Hepatocyte (in vitro differentiated cells): ENCODE results near the gene CCDC159.

Experiments used
- CTCF ChIP-seq: fragments of 200-600 bp; sonication (generic); IDR thresholded peaks from 2 replicates; pipeline ENCODE4 v1.5.1; 2016; ENCODE audit warnings: antibody characterized with exemption, mild to moderate bottlenecking; ENCODE audit not compliant: poor library complexity
- EZH2 ChIP-seq: fragments of 200-600 bp; sonication (generic); IDR thresholded peaks from 2 replicates; pipeline ENCODE4 v1.6.1; 2016; ENCODE audit warnings: antibody characterized with exemption, mild to moderate bottlenecking, borderline replicate concordance
- EZH2phosphoT487 ChIP-seq: fragments of 200-600 bp; sonication (generic); IDR thresholded peaks from one replicate; pipeline ENCODE4 v1.6.1; 2018; ENCODE audit warnings: antibody characterized with exemption, mild to moderate bottlenecking, low read depth, moderate library complexity; ENCODE audit not compliant: unreplicated experiment, severe bottlenecking

- TF ChIP-seq CTCF (no peak), EZH2 (no peak), EZH2phosphoT487 (no peak)
Measured at GRCh38 chr19:11374433-11375142, 28.3 kb downstream of the CCDC159 start, which contains the start of gene SWSAP1.
